Measurements from ENCODE around the gene DLX4. TPM values are rescaled to one million over a fixed set of nuclear protein-coding genes. Genes with fewer than 3 reads are reported as not detected.

Gene DLX4
- total and polyA plus RNA-seq, 2 donors (not counting 3 experiments of a cell fraction or from before 2014, with no cell fraction given), result not detected

- POLR2A ChIA-PET, result no interaction called here
- CTCF ChIA-PET, result interaction anchor here (0.7 to 2.1 kb wide), 2 partner anchors 12 to 42 kb away, joined by 3 to 5 read pairs; no protein-coding TSS in a partner anchor
- no TSS peak for BruUV-seq (replicated peaks)
Observed at GRCh38 chr17:49922095-49922494, 46.9 kb upstream of the DLX4 start.

More at GRCh38 chr17:49922095-49922494, 46.9 kb upstream of the DLX4 start:
- no peaks in the 10 kb centered on the region for H4K20me1 ChIP-seq (replicated peaks; ENCODE audit: control insufficient read depth, extremely low read depth, insufficient read depth, low read length)
- H3K27me3 ChIP-seq (ENCODE audit: control insufficient read depth in 2 of 2, insufficient read depth in 2 of 2, low read length in 2 of 2), result no peaks in the 10 kb centered on the region
- H3K4me1 ChIP-seq (ENCODE audit: control insufficient read depth, extremely low read depth, insufficient read depth, low read length), result no peaks in the 10 kb centered on the region
- no peaks in the 10 kb centered on the region for H3K9me1 ChIP-seq (replicated peaks; ENCODE audit: control insufficient read depth, extremely low read depth, insufficient read depth, low read length)
- DNase-seq (ENCODE audit: low read depth, low spot score) (no peak), FAIRE-seq (no peak)
- no peak overlapping the region for H3K9ac ChIP-seq (replicated peaks; ENCODE audit: extremely low read depth, insufficient read depth, low read length)
- H3K79me2 ChIP-seq (ENCODE audit: control insufficient read depth, insufficient read depth, low read length), result no peaks in the 10 kb centered on the region
- H3K36me3 ChIP-seq (ENCODE audit: control insufficient read depth in 2 of 2, extremely low read depth in 1 of 2, insufficient read depth in 2 of 2, low read length in 2 of 2), result no peaks in the 10 kb centered on the region
- no peak overlapping the region for H3K4me2 ChIP-seq (ENCODE audit: insufficient read depth, low read length)
- no peak overlapping the region for H3K4me3 ChIP-seq (replicated peaks in 1 of 3; ENCODE audit: insufficient read depth in 1 of 3, low read depth in 1 of 3, low read length in 3 of 3)
- intact Hi-C loops (cut with micrococcal nuclease) (no loop called here), dilution Hi-C loops (cut with MboI; ENCODE audit: extremely low pct_ligation_motif_present, low sequenced_read_pairs) (no loop called here)
- no peak overlapping the region for H2AFZ ChIP-seq (ENCODE audit: low read depth, low read length)
- no peak overlapping the region for H3K27ac ChIP-seq (ENCODE audit: insufficient read depth, low read depth, low read length)
- TF ChIP-seq EZH2 (IDR thresholded peaks at IDR 0.05; ENCODE audit: borderline replicate concordance, low read depth, low read length, severe bottlenecking) (no peak), MAX (IDR thresholded peaks at IDR 0.05; ENCODE audit: insufficient read depth, insufficient read length) (no peak), MYC (IDR thresholded peaks at IDR 0.05; ENCODE audit: low read depth, low read length) (no peak), POLR2AphosphoS5 (IDR thresholded peaks at IDR 0.05; ENCODE audit: insufficient read depth, low read depth, low read length) (no peak), CTCF (IDR thresholded peaks at IDR 0.05; ENCODE audit: extremely low read depth in 1 of 2, insufficient read depth in 1 of 2, low read depth in 1 of 2, low read length in 2 of 2) (no peak), GATA2 (IDR thresholded peaks at IDR 0.05; ENCODE audit: insufficient read depth, insufficient read length, low read depth, low read length) (no peak), FOS (IDR thresholded peaks at IDR 0.05; ENCODE audit: borderline replicate concordance, insufficient read depth, low read length) (no peak), JUN (IDR thresholded peaks at IDR 0.05; ENCODE audit: borderline replicate concordance, insufficient read depth, insufficient read length, low read depth) (no peak), POLR2A (IDR thresholded peaks at IDR 0.05; ENCODE audit: low read depth, low read length) (no peak)
- no peaks in the 10 kb centered on the region for H3K9me3 ChIP-seq (replicated peaks; ENCODE audit: control insufficient read depth, insufficient read depth, low read length)

Measured in endothelial cell of umbilical vein (primary cell).